ENCODE results near the gene ZSCAN26.

DNA sequence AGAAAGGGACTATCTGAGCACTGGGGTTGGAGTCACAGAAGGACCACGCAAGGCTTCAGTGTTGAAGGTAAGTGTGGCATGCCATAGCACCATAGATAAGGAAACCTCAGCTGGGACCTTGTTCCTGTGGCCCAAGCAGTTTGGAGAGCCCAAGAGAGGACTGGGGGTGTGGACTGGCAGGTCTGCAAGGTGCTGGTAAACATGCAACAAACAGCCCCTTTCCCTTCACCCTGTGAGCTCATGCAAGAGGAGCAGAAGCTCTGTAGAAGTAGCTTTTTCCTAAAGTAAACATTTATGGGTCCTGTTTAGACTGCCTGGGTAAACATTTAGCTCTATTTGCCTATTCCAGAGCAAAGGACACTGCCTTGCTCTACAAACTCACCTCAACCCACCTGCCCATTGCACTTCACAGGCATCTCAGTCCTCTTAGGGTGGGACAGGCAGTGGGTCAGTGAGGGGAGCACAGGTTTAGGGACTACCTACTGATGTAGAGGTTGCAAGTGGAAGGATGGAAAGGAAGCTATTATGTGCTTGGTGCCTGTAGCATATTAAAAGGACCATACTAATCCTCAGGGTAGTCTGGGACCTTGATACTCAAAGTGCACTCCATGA lies 57.0 kb downstream of the ZSCAN26 start:
- TF ChIP-seq POLR2A (IDR thresholded peaks at IDR 0.05) = no peak
- TF ChIP-seq, protein P1, sequence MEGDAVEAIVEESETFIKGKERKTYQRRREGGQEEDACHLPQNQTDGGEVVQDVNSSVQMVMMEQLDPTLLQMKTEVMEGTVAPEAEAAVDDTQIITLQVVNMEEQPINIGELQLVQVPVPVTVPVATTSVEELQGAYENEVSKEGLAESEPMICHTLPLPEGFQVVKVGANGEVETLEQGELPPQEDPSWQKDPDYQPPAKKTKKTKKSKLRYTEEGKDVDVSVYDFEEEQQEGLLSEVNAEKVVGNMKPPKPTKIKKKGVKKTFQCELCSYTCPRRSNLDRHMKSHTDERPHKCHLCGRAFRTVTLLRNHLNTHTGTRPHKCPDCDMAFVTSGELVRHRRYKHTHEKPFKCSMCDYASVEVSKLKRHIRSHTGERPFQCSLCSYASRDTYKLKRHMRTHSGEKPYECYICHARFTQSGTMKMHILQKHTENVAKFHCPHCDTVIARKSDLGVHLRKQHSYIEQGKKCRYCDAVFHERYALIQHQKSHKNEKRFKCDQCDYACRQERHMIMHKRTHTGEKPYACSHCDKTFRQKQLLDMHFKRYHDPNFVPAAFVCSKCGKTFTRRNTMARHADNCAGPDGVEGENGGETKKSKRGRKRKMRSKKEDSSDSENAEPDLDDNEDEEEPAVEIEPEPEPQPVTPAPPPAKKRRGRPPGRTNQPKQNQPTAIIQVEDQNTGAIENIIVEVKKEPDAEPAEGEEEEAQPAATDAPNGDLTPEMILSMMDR (IDR thresholded peaks at IDR 0.05) = no peak
- TF ChIP-seq EP300 (IDR thresholded peaks at IDR 0.05) = no peak

All from stomach (tissue), 4 donors.